ENCODE measurements around the gene MRPS2. TPM values are rescaled to one million over a fixed set of nuclear protein-coding genes. Genes with fewer than 3 reads are reported as not detected.
A peak's percentile ranks its signal among the peaks of the same experiment; 100 is the strongest.

Gene MRPS2
- total and polyA plus RNA-seq, 9 of the 15 experiments (the other 6 are each of a cell fraction or from before 2014, with no cell fraction given) = 8.0 to 167 (median 81.3) TPM

DNA sequence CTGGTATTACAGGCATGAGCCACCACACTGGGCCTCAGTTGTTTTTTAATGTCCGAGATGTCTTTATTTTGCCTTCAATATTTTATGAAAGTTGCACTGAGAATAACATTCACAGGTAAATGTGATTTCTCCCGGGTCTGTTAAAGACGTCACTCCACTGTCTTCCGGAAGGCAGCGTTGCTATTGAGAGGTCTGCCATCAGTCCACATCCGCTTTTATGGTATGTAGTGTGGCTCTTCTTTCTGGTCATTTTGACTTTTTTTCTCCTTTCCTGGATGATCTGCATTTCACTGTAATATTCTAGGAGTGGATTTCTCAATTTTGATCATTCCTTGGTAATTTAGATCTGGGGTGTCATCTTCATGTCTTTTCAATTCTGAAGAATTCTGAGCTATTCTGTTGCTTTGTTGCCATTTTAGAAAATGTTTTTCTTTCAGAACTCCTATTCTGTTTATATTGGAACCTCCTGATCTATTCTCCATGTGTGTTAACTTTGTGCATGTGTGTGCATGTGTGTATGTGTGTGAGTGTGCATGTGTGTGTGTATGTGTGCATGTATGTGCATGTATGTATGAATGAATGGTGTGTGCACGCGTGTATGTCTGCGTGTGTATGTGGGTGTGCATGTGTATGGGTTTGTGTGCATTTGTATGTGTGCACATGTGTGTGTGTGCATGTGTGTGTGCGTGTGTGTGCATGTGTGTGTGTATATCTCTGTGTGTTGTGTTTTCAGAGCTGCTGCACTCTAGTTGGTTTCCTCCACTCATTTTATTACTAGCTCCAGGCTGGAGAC is 18.9 kb downstream of the MRPS2 start:
- Histone ChIP-seq H4K20me1 (replicated peaks; ENCODE audit: control insufficient read depth, insufficient read depth, low read length) (no peaks in the 10 kb centered on the region), H3K4me3 (no peak overlapping the region), H3K36me3 (ENCODE audit: control insufficient read depth, insufficient read depth, low read length) (no peaks in the 10 kb centered on the region), H3K79me2 (ENCODE audit: control insufficient read depth, insufficient read depth, low read length) (no peaks in the 10 kb centered on the region), H3K4me1 (replicated peaks in 1 of 2; ENCODE audit: control insufficient read depth in 2 of 2, insufficient read depth in 2 of 2, low read length in 2 of 2) (peaks cover 0 to 26% of the 10 kb centered on the region in 2 experiments; a peak in 2 of 5 replicates), H3K4me2 (ENCODE audit: insufficient read depth, low read length) (no peak overlapping the region), H3K9me1 (ENCODE audit: control insufficient read depth, insufficient read depth, low read length) (no peaks in the 10 kb centered on the region), H3K9ac (ENCODE audit: insufficient read depth in 1 of 2, low read depth in 2 of 2, low read length in 2 of 2) (no peak overlapping the region), H2AFZ (ENCODE audit: low read depth, low read length) (no peak overlapping the region), H3K9me3 (replicated peaks; ENCODE audit: control insufficient read depth, insufficient read depth, low read depth, low read length) (no peaks in the 10 kb centered on the region), H3K27me3 (ENCODE audit: control insufficient read depth in 2 of 2, insufficient read depth in 2 of 2, low read length in 2 of 2) (0 out of 5 replicates have a peak, but pooled peaks cover 0 to 2% of the 10 kb centered on the region in 2 experiments), H3K27ac (ENCODE audit: extremely low read depth, low read depth, low read length) (no peak overlapping the region)
- BruUV-seq (replicated peaks) = no TSS peak
- ChIA-PET CTCF (ENCODE audit: low intra/inter-chr PET ratio) (no interaction called here), POLR2A (interaction anchor here (1.0 kb wide), 1 partner anchor 30 kb away, joined by 3 read pairs; no protein-coding TSS in a partner anchor)
- TF ChIP-seq PTRF (tag; IDR thresholded peaks at IDR 0.05) = no peak
- peak in 1 of 2 experiments; percentile 54; a peak in 1 of 3 replicates for TF ChIP-seq CBX3 (IDR thresholded peaks at IDR 0.05; ENCODE audit: borderline replicate concordance in 1 of 2, low read length in 2 of 2)
- 0 out of 2 replicates have a peak, but pooled peaks have one; percentile 10 for TF ChIP-seq SPI1 (IDR thresholded peaks at IDR 0.05; ENCODE audit: borderline replicate concordance, low read depth, low read length)
- peak; percentile 69 for TF ChIP-seq ETV1 (tag; conservative IDR thresholded peaks at IDR 0.05; ENCODE audit: low read depth)
- 0 out of 2 replicates have a peak, but pooled peaks have one; percentile 30 for TF ChIP-seq GABPA (tag; conservative IDR thresholded peaks at IDR 0.05; ENCODE audit: low read depth)
- ATAC-seq (no peak), FAIRE-seq (peak; percentile 32), DNase-seq (ENCODE audit: extremely low read depth in 1 of 4, low spot score in 3 of 4) (no peak)
- WGBS (ENCODE audit: insufficient coverage, low coverage, missing lambda C conversion rate) = 5% methylated on average over 10 of the region's 10 CpGs
- intact Hi-C loops (cut with micrococcal nuclease) = no loop called here
- in situ Hi-C loops (cut with MboI) = no loop called here
